Measurements from ENCODE around the gene FHAD1.

- no peak for TF ChIP-seq POLR2A (IDR thresholded peaks at IDR 0.05)
- no peak for TF ChIP-seq CTCF (IDR thresholded peaks at IDR 0.05)
Observed at GRCh38 chr1:15349133-15349532, 102.1 kb downstream of the FHAD1 start.

Measured in Peyer's patch (tissue), 4 donors.